ENCODE results near the gene SLC27A5. TPM values are rescaled to one million over a fixed set of nuclear protein-coding genes. Genes with fewer than 3 reads are reported as not detected.
A peak's percentile ranks its signal among the peaks of the same experiment; 100 is the strongest.

SLC27A5 gene
- total RNA-seq, 1 experiment from 2014 or later, result 24.9 TPM

- H3K36me3 ChIP-seq (ENCODE audit: insufficient read depth, low read length, poor library complexity, severe bottlenecking), result no peaks in the 10 kb centered on the region
- H3K4me3 ChIP-seq (ENCODE audit: low read depth, low read length, poor library complexity, severe bottlenecking), result no peak overlapping the region
- POLR2A ChIA-PET (ENCODE audit: low non-redundant PET), result interaction anchor here (0.9 kb wide), 1 partner anchor 9 kb away, joined by 3 read pairs; no protein-coding TSS in a partner anchor
- intact Hi-C loops (cut with micrococcal nuclease; ENCODE audit: unreplicated experiment), result no loop called here
- no peak overlapping the region for H3K27ac ChIP-seq (ENCODE audit: low read depth, low read length, poor library complexity, severe bottlenecking)
- TF ChIP-seq EZH2 (IDR thresholded peaks at IDR 0.05; ENCODE audit: borderline replicate concordance, low read depth, low read length, poor library complexity, severe bottlenecking), result no peak
- TF ChIP-seq, protein P1, sequence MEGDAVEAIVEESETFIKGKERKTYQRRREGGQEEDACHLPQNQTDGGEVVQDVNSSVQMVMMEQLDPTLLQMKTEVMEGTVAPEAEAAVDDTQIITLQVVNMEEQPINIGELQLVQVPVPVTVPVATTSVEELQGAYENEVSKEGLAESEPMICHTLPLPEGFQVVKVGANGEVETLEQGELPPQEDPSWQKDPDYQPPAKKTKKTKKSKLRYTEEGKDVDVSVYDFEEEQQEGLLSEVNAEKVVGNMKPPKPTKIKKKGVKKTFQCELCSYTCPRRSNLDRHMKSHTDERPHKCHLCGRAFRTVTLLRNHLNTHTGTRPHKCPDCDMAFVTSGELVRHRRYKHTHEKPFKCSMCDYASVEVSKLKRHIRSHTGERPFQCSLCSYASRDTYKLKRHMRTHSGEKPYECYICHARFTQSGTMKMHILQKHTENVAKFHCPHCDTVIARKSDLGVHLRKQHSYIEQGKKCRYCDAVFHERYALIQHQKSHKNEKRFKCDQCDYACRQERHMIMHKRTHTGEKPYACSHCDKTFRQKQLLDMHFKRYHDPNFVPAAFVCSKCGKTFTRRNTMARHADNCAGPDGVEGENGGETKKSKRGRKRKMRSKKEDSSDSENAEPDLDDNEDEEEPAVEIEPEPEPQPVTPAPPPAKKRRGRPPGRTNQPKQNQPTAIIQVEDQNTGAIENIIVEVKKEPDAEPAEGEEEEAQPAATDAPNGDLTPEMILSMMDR (conservative IDR thresholded peaks at IDR 0.05; ENCODE audit: low read depth, low read length), result no peak
- CTCF ChIA-PET, result no interaction called here
- H3K27me3 ChIP-seq (replicated peaks; ENCODE audit: insufficient read depth, low read depth, low read length, poor library complexity), result no peaks in the 10 kb centered on the region
- H3K9me3 ChIP-seq (ENCODE audit: low read depth, low read length, poor library complexity, severe bottlenecking), result no peaks in the 10 kb centered on the region
- TSS peak; percentile 16 for BruUV-seq (replicated peaks)
- no peak for DNase-seq (ENCODE audit: low spot score)
- no peaks in the 10 kb centered on the region for H3K4me1 ChIP-seq (ENCODE audit: insufficient read depth, low read length, poor library complexity, severe bottlenecking)
Measured at GRCh38 chr19:58460039-58460438, 51.8 kb downstream of the SLC27A5 start.

- H3K4me1 ChIP-seq (ENCODE audit: insufficient read depth, low read length, poor library complexity, severe bottlenecking), result no peaks in the 10 kb centered on the region
- TF ChIP-seq, protein P1 (conservative IDR thresholded peaks at IDR 0.05; ENCODE audit: low read depth, low read length), result no peak
- no peak for TF ChIP-seq EZH2 (IDR thresholded peaks at IDR 0.05; ENCODE audit: borderline replicate concordance, low read depth, low read length, poor library complexity, severe bottlenecking)
- no peak overlapping the region for H3K27ac ChIP-seq (ENCODE audit: low read depth, low read length, poor library complexity, severe bottlenecking)
- H3K36me3 ChIP-seq (ENCODE audit: insufficient read depth, low read length, poor library complexity, severe bottlenecking), result no peaks in the 10 kb centered on the region
- ChIA-PET POLR2A (ENCODE audit: low non-redundant PET) (no interaction called here), CTCF (no interaction called here)
- H3K9me3 ChIP-seq (ENCODE audit: low read depth, low read length, poor library complexity, severe bottlenecking), result no peaks in the 10 kb centered on the region
- intact Hi-C loops (cut with micrococcal nuclease; ENCODE audit: unreplicated experiment), result no loop called here
- DNase-seq (ENCODE audit: low spot score), result no peak
- no peaks in the 10 kb centered on the region for H3K27me3 ChIP-seq (replicated peaks; ENCODE audit: insufficient read depth, low read depth, low read length, poor library complexity)
- no peak overlapping the region for H3K4me3 ChIP-seq (ENCODE audit: low read depth, low read length, poor library complexity, severe bottlenecking)
- no TSS peak for BruUV-seq (replicated peaks)
Measured at GRCh38 chr19:58456111-58456510, 55.7 kb downstream of the SLC27A5 start.

- Histone ChIP-seq H3K27ac (ENCODE audit: low read depth, low read length, poor library complexity, severe bottlenecking) (no peak overlapping the region), H3K9me3 (ENCODE audit: low read depth, low read length, poor library complexity, severe bottlenecking) (no peaks in the 10 kb centered on the region), H3K4me1 (ENCODE audit: insufficient read depth, low read length, poor library complexity, severe bottlenecking) (no peaks in the 10 kb centered on the region), H3K4me3 (ENCODE audit: low read depth, low read length, poor library complexity, severe bottlenecking) (no peak overlapping the region), H3K27me3 (replicated peaks; ENCODE audit: insufficient read depth, low read depth, low read length, poor library complexity) (no peaks in the 10 kb centered on the region), H3K36me3 (ENCODE audit: insufficient read depth, low read length, poor library complexity, severe bottlenecking) (no peaks in the 10 kb centered on the region)
- no TSS peak for BruUV-seq (replicated peaks)
- intact Hi-C loops (cut with micrococcal nuclease; ENCODE audit: unreplicated experiment), result no loop called here
- TF ChIP-seq EZH2 (IDR thresholded peaks at IDR 0.05; ENCODE audit: borderline replicate concordance, low read depth, low read length, poor library complexity, severe bottlenecking), result no peak
- TF ChIP-seq, protein P1 (conservative IDR thresholded peaks at IDR 0.05; ENCODE audit: low read depth, low read length), result no peak
- no peak for DNase-seq (ENCODE audit: low spot score)
- POLR2A ChIA-PET (ENCODE audit: low non-redundant PET), result no interaction called here
- CTCF ChIA-PET, result no interaction called here
Measured at GRCh38 chr19:58455306-58455705, 56.5 kb downstream of the SLC27A5 start.

Data from A673 (cell line).